Panc1 (cell line): Measurements from ENCODE around the gene PEX7. TPM values are rescaled to one million over a fixed set of nuclear protein-coding genes. Genes with fewer than 3 reads are reported as not detected.
"Not testable (repeated sequence)": the region's sequence is repeated elsewhere in the genome, so short reads cannot be mapped to it uniquely, and the experiment has no call there.

Source experiments
- ATAC-seq: fragments of 200-7000 bp; cut with Tn5 transposase; 2 replicates; pipeline ENCODE4 v1.9.1; 2020; ENCODE audit warnings: mild to moderate bottlenecking, moderate library complexity
- BruUV-seq: library from RNA; stranded (reverse); fragments of 400-500 nt; replicated peaks from 2 replicates; lab custom pipeline; 2021; lab: Mats Ljungman, UMichigan
- CTCF ChIA-PET: fragments of 300-600 bp; sonication (Branson Sonifier 250); formaldehyde crosslinking; loops from one replicate; lab custom pipeline; 2022; ENCODE audit warnings: antibody characterized with exemption; lab: Charles Lee
- POLR2A ChIA-PET: fragments of 300-600 bp; sonication (Branson Sonifier 250); formaldehyde crosslinking; loops from one replicate; lab custom pipeline; 2022; ENCODE audit warnings: antibody characterized with exemption; lab: Charles Lee
- DNase-seq: peaks from one replicate; pipeline ENCODE4 v3.0.0-alpha.2; 2010; ENCODE audit warnings: low read depth, low spot score
- H3K27ac ChIP-seq: 2 replicates; pipeline ENCODE4 v1.5.1; 2011; ENCODE audit warnings: mild to moderate bottlenecking, low read length, inconsistent platforms
- H3K27me3 ChIP-seq: fragments of 200-500 bp; sonication (Bioruptor generic); 2 replicates; pipeline ENCODE4 v1.6.0; 2014; ENCODE audit warnings: low read length, inconsistent platforms; ENCODE audit not compliant: control insufficient read depth, insufficient read depth
- H3K36me3 ChIP-seq: fragments of 200-500 bp; sonication (Bioruptor generic); 2 replicates; pipeline ENCODE4 v1.5.1; 2014; ENCODE audit warnings: inconsistent platforms, mild to moderate bottlenecking, low read length, moderate library complexity; ENCODE audit not compliant: control insufficient read depth, insufficient read depth
- H3K4me1 ChIP-seq: 2 replicates; pipeline ENCODE4 v1.5.1; 2011; ENCODE audit warnings: inconsistent platforms, mild to moderate bottlenecking, low read length, moderate library complexity; ENCODE audit not compliant: control insufficient read depth, insufficient read depth
- H3K4me3 ChIP-seq, 2 experiments: 2 replicates each; pipeline ENCODE4 v1.5.1; 2011 to 2012; ENCODE audit warnings: low read depth in 2 of 2, low read length in 2 of 2, mild to moderate bottlenecking in 2 of 2, inconsistent platforms in 1 of 2, moderate library complexity in 1 of 2
- H3K9me3 ChIP-seq: fragments of 200-500 bp; sonication (Bioruptor generic); 2 replicates; pipeline ENCODE4 v1.5.1; 2014; ENCODE audit warnings: low read depth, mild to moderate bottlenecking, inconsistent platforms, low read length, moderate library complexity; ENCODE audit not compliant: control insufficient read depth, insufficient read depth
- CTCF ChIP-seq: fragments of 450-650 bp; IDR thresholded peaks from 2 replicates; pipeline ENCODE4 v1.5.1; 2017; ENCODE audit warnings: mild to moderate bottlenecking
- POLR2AphosphoS5 ChIP-seq: IDR thresholded peaks from 2 replicates; pipeline ENCODE4 v1.6.1; 2012; ENCODE audit warnings: mild to moderate bottlenecking, low read depth, low read length, moderate library complexity
- REST ChIP-seq, 2 experiments: IDR thresholded peaks; 2 replicates each; pipeline ENCODE4 v1.6.1; 2011 to 2012; ENCODE audit warnings: low read depth in 2 of 2, control low read depth in 1 of 2, low read length in 1 of 2, mild to moderate bottlenecking in 1 of 2, moderate library complexity in 1 of 2; ENCODE audit not compliant: insufficient read depth in 1 of 2
- SIN3A ChIP-seq: IDR thresholded peaks from 2 replicates; pipeline ENCODE4 v1.6.1; 2012; ENCODE audit warnings: low read depth, mild to moderate bottlenecking, low read length, moderate library complexity, borderline replicate concordance; ENCODE audit not compliant: insufficient read depth
- TCF7L2 ChIP-seq: IDR thresholded peaks from 2 replicates; pipeline ENCODE4 v1.6.1; 2011; ENCODE audit warnings: mild to moderate bottlenecking, low read depth, low read length, inconsistent platforms
- in situ Hi-C: cut with HindIII; loops from 2 replicates; pipeline ENCODE4 v1.10.0; 2016; ENCODE audit warnings: low sequenced_read_pairs, low pct_unique_long_range_greater_than_20kb
- intact Hi-C: fragments of 100-400 bp; cut with micrococcal nuclease; formaldehyde crosslinking; loops from one replicate; pipeline ENCODE4 v1.10.0; 2022; ENCODE audit not compliant: unreplicated experiment
- total RNA-seq: library from RNA; stranded (reverse); gene quantifications from one replicate; pipeline ENCODE4 v1.2.1, GENCODE V29; 2021; ENCODE audit not compliant: unreplicated experiment

PEX7 gene
- total RNA-seq, 1 experiment from 2014 or later, result 8.8 TPM

GRCh38 chr6:136897071-136897470, 74.7 kb downstream of the PEX7 start:
- BruUV-seq, result no TSS peak
- Histone ChIP-seq H3K36me3 (no peaks in the 10 kb centered on the region), H3K4me1 (no peaks in the 10 kb centered on the region), H3K4me3 (no peak overlapping the region), H3K27ac (no peak overlapping the region), H3K9me3 (no peaks in the 10 kb centered on the region), H3K27me3 (no peaks in the 10 kb centered on the region)
- ChIA-PET POLR2A (interaction anchor here (1.0 kb wide), 1 partner anchor 19 kb away, joined by 4 read pairs; no protein-coding TSS in a partner anchor), CTCF (no interaction called here)
- intact Hi-C loops, result no loop called here
- DNase-seq (no peak), ATAC-seq (no peak)
- in situ Hi-C loops, result no loop called here
- no peak for TF ChIP-seq POLR2AphosphoS5
- no peak for TF ChIP-seq CTCF
- TF ChIP-seq REST (IDR thresholded peaks at IDR 0.05; ENCODE audit: insufficient read depth in 1 of 2, low read depth in 2 of 2, low read length in 1 of 2), result no peak
- TF ChIP-seq SIN3A, result no peak
- no peak for TF ChIP-seq TCF7L2

- intact Hi-C loops (no loop called here), in situ Hi-C loops (no loop called here)
- Histone ChIP-seq H3K27me3 (no peaks in the 10 kb centered on the region), H3K4me1 (no peaks in the 10 kb centered on the region), H3K9me3 (no peaks in the 10 kb centered on the region), H3K4me3 (no peak overlapping the region), H3K36me3 (no peaks in the 10 kb centered on the region), H3K27ac (no peak overlapping the region)
- BruUV-seq, result no TSS peak
- POLR2A ChIA-PET, result no interaction called here
- CTCF ChIA-PET, result no interaction called here
- DNase-seq, result no peak
- TF ChIP-seq SIN3A, result no peak
- TF ChIP-seq CTCF, result no peak
- TF ChIP-seq POLR2AphosphoS5, result no peak
- TF ChIP-seq REST (IDR thresholded peaks at IDR 0.05; ENCODE audit: insufficient read depth in 1 of 2, low read depth in 2 of 2, low read length in 1 of 2), result no peak
- TF ChIP-seq TCF7L2, result no peak
- no peak for ATAC-seq
Measured at GRCh38 chr6:136901212-136901784, 78.9 kb downstream of the PEX7 start.

- H3K4me3 ChIP-seq, H3K4me1 ChIP-seq, CTCF ChIA-PET, H3K27me3 ChIP-seq, H3K9me3 ChIP-seq, BruUV-seq, H3K36me3 ChIP-seq, DNase-seq, H3K27ac ChIP-seq, intact Hi-C loops, in situ Hi-C loops, ATAC-seq: not testable (repeated sequence)
- POLR2A ChIA-PET, result interaction anchor here (0.5 kb wide), 1 partner anchor 23 kb away, joined by 4 read pairs; no protein-coding TSS in a partner anchor
Measured at GRCh38 chr6:136904477-136904876, 82.1 kb downstream of the PEX7 start.
